ENCODE measurements around the gene RALY.
"Not testable (repeated sequence)": the region's sequence is repeated elsewhere in the genome, so short reads cannot be mapped to it uniquely, and the experiment has no call there.

RALY gene

DNA sequence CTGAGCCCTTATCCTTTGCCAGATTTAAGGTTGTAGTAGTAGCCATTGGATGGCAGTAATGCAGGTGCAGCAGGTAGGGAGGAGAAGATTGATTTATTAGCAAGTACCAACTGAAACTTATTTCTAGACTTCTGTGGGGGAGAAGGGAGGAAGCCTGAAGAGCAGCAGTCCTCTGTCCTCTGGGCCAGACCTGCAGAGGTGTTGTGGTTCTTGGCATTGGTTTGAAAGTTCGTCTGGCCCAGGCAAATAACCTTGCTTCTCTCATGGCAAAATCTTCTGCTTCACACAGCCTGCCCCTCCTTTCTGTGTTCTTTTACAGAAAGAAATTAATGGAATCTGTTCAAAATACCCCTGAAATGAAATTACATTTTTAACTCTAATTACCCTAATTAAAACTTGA is 24.5 kb downstream of the RALY start:
- no peak for DNase-seq

DNA sequence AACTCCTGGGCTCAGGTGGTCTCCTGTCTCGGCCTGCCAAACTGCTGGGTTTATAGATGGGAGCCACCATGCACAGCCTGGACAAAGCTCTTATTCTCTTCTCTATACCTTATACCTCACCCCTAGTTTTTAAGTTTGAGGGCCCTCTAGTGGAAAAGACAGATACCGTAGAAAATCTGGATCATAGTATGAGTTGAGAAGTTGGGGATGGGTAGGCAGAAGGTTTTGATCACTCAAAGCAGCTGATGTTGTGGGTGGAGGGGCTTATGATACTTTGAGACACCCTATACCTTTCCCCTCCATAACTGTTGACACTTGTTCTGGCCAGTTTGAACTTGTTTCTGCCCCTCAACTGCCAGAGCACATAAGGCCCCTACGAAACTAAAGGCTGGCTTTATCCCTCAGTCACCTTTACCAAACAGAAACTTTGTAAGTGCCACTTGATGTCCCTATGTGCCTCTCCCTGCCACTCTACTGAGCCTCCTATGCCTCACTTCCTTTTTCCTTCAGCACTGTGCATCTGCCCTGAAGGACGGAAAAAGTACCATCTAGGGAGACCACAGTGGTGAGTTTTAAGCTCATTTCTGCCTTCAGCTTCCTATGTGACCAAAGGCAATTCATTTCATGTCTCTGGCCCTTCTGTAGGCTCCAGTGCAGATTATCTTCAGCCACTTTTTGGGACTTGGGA is 28.6 kb downstream of the RALY start:
- DNase-seq: no peak

DNA sequence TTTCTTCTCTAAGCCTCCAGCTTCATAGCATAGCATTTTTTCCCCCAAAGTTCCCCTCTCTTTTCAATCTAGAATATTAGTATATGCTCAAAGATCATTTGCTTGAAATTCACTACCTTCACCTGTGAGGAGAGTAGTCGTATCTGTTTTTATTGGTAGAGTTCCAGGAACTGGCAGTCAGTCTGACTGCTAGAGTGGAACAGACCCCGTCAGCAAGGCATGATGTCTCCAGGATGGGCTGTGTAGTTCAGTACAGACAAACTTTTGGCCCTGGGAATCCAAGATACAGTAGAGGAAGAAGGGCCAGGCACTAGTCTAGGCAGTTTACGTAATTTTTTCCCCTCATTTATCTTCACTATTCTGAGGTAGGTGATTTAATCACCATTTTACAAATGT is 29.1 kb downstream of the RALY start:
- no peak for DNase-seq

DNA sequence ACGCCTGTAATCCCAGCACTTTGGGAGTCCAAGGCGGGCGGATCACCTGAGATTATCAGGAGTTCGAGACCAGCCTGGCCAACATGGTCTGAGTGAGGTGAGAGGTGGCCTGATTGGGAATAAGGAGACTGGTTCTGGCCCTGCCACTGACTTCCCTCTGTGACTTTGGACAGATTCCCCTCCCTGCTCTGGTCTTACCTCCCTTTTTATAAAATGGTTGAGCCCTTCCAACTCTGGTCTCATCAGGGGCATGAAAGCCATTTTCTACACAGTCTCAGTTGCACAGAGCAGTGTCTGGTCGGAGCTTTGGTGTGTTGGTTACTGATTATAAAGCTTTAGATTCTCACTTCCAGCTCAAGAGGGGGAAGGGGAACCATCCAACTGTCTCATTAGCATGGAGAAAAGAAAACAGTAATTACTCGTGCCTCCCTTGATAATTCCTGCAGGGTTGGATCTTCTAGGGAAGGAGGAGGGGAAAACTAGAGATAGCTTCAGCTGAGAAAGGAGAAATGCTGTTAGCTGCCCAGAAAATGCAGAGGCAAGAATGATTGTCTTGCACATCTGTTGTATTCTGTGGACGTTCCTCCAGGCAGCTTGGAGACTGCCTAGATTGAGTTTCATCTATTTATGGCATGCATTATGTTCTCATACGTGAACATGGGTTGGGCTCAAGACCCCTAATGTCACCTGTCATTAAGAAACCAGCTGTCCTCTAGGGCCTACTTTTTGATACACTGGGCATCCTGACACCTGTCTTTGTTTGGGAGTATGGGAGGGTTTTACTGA is 30.4 kb downstream of the RALY start:
- no peak for DNase-seq

DNA sequence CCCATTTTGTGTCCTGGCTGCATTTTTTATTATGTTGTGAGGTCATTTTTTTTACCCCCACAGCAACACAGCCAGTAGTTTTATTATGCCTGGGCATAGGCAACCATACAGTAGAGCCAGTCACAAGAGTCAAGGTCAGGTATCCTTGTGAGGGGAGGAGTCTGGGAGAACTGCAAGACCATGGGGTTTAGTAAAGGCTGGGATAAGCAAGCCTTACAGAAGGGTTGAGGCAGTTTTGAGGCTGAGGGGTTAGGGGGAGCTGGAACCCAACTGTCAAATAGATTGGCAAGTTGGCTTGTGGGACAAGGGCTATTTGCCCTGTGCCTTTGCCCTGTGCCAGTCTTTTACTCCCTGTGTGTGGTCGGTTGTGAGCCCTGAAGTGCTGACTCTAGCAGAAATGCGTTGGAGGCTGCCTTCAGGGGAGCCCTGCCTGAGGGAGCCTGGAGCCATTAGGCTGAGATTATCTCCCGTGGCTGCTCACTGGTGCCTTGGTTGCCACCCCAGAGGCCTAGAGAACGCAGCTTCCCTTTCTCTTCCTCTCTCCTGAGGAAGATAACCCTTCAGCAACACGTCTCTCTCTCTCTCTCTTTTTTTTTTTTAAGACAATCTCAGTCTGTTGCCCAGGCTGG is 31.1 kb downstream of the RALY start:
- DNase-seq: no peak

DNA sequence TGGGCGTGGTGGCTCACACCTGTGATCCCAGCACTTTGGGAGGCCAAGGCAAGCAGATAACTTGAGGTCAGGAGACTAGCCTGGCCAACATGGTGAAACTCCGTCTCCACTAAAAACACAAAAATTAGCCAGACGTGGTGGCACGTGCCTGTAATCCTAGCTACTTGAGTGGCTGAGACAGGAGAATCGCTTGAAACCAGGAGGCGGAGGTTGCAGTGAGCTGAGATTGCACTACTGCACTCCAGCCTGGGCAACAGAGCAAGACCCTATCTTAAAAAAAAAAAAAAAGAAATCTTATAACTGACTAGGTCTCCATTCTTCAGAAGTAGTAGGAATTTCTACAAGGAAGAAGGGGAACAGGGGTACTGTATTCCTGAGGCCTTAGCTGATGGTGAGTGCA is 34.3 kb downstream of the RALY start:
- not testable (repeated sequence) for DNase-seq

DNA sequence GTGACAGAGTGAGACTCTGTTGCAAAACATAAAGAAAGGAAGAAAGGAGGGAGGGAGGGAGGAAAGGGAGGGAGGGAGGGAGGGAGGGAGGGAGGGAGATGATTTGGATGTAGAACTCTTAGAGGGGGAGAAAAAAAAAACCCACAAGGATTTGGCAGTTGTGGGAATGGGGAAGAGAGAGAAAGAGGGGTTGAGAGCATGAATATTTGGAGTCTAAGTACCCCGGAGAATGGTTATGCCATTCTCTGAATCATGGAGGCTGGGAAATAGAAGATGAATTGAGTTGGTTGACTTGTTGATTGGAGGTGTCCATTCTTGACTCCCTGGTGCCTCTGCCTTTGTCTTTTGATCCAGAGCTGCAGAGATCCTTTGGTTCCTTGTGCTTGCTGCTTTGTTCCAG is 35.7 kb downstream of the RALY start:
- DNase-seq: no peak

DNA sequence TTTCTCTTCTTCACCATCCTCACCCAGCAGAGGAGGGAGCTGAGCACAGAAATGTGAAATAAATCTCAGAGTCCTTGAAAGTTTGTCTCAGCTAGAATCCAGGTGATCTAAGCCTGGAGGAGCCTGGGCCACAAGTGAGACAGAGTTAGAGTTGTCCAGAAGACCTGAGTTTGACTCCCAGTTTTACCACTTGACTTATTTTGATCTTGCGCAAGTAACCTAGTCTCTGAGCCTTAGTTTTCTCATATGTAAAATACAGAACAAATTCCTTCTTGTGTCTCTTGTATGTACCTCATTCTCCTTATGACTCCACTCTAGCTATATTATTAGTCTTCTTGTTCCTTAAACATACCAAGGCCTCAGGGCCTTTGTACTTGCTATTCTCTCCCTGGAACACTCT is 36.7 kb downstream of the RALY start:
- no peak for DNase-seq

DNA sequence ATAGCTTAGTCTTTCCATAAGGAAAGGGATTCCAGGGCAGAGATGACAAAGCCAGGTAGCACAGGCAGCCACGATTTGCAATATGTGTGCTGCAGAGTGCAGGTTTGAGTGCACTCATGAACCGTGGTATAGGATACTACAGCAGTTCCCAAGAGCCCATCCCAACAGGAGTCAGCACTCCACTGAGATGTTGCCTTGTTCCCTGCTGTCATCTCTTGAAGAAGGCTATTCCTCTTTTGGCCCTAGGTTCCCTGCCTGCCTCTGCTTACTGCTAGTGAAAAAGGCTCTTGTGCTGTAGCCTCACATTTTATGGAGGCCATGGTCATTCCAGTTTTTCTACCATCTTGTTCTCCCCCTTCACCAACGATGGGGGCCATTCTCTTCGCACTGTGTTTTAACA is 40.2 kb downstream of the RALY start:
- DNase-seq: no peak

DNA sequence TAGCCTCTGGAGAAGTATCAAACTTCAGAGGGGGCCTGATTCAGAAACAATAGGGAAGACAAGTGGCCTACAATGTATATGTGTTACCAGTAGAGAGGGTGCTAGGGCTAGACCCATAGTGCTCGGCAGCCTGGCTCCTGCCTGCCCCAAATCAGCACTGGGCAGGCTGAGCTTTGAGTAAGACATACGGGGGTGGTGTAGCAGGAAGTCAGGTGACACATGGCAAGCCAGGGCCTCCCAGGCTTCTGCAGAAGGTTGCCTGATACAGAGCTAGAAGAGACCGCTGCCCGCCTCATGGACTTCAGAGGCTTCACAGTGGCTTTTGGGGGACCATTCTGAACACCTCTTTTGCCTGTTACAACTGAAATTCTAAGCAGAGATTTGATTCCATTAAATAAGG is 43.4 kb downstream of the RALY start:
- peak; percentile 37 for DNase-seq

DNA sequence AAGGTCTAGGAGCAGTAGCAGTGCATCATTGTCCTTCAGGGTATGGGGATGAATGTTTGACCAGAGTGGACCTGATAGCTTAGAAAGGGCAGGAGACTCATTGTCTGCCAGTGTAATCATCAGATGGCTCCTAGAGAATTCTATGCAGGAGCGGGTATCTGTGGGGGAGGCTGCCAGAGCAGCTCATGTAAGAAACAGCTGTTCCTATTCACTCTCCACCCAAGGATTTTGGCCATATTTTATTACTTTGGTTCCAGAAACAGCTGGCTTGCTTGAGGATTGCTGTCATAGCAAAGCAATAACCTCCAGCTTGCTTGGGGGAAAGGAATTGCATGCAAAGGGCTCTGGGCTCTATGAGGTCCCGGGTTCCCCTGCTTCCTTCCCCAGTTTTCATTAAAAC is 44.1 kb downstream of the RALY start:
- DNase-seq: no peak

DNA sequence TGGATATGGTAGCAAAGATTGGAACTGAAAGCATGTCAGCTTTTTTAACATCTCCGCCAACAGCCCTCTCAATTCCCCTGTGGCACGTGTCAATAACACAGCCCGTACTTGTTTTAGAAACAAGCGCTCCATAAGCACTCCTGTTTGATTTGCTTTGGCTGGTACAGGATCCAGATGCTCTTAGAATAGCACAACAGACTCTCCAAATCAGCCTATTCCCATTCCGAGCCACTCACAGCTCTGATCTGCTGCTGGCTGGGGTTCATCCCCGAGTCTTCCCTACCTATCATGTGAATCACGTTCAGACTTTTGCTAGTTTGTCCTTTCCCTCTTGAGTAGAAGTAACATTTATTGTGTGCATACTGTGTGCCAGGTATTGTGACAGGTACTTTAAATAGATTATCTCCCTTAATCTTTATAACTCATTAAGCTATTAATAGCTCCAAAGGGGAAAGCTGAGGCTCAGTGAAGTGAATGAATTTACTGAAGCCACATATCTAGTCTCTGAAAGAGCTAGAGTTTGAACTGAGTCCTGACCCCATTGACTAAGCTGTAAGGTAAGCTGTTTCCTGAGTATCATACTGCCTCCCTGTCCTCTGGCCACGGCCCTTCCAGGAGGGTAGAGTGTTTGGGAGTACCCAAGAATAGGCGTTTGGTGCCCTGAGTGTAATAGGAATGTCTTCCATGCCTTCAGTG is 46.7 kb downstream of the RALY start:
- no peak for DNase-seq

DNA sequence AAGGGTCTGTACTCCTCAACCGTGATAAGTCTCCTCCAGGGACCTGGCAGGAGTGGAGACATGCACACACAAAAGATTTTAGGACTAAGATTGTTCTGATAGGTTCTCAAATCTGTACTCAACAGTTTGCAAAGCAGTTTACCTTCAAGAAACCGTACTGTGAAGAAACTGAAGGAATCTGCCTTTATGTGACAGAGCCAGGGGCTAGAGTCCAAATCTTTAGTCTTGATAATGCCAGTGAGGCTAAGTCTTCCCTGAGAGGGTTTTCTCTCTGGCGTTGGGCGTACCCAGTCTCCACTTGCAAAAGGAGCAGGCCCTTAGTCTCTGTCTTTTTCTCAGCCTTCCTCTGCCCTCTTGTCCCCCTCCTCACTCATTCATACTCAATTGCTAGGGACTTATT is 47.5 kb downstream of the RALY start:
- no peak for DNase-seq

DNA sequence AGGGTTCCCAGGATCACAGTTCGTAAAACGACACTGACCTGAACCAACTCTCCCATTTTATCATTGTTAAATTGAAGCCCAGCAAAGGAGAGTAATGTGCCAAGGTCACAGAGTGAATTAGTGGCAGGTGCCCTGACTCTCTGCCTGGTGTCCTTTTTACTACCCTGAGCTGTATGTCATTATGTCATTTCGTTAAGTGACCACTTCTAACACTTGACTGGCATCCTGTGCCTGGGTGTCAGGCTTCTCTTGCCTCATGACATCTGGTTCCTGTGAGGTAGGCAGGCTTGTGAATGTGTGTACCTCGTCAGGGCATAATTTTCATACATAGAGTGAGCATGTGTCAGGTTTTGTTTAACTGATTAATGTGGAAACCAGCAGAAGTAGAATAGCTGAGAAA is 48.6 kb downstream of the RALY start:
- no peak for DNase-seq

DNA sequence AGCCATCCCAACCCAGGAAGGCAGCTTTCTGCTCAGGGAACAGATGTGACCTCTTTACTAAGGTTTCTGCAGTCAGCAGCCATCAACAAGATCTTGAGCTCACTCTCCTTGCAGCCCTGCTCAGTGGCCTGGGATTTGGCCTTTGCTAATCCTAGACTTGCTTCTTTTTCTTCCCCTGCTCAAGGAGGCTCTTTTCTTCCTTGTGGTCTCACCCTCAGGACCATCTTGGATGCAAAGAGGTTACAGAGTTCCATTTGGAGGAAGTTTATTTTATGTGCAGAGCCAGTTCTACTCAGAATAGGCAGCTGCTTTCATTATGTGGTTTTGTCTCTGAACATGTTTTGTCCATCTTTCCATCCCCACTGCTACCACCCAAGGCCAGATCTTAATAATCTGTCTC is 49.3 kb downstream of the RALY start:
- no peak for DNase-seq

DNA sequence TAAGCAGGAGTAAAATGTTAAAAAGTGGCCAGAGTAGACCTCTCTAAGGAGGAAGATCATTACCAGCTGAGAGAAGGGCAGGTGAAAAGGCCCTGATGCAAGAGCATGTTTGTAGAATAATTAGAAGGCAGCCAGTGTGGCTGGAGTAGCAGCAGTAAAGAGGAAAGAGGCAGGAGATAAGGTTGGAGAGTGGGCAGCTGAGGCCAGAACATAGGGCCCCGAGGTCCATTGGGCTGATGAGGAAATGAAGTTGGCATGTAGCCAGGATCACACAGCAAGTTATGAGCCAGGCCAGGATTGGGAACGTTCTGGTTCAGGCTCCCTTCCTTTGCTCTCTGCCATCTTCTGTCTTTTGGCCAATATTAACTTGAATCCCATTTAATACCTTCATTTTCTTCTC is 51.6 kb downstream of the RALY start:
- no peak for DNase-seq

DNA sequence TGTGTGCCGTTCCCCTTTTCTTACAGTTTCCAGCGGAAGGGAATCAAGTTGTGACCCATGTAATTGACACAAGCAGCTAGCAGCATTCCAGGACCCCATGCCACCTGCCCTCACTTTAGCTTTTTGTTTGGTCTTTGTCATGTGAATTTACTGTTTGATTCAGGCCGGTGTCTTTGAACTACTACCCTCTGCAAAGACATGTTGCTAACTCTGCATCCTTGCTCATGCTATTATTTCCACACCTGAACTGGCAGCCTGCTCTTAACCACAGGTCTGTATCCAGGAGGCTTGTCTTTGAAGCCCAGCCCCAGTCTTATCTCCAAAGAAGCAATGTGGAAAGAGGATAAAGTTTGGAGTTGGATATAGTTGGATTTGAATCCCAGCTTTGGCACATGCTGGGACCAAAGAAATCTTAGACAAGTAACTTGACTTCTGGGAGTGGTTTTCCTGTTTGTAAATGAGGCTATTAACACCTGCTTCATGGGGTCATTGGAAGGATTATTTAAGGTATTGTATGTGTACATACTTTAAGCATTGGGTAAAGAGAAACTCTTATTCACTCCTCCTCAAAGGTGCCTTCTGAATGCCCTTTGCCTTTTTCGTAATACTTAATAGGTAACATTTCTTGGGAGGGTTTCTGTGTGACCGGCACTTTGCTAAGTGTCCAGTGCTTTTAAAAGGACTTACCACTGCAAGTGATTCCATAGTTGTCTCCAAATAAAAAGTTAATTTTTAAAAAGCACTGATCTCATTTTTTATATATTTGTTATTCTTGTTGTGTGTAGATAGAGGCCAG is 52.4 kb downstream of the RALY start:
- no peak for DNase-seq

DNA sequence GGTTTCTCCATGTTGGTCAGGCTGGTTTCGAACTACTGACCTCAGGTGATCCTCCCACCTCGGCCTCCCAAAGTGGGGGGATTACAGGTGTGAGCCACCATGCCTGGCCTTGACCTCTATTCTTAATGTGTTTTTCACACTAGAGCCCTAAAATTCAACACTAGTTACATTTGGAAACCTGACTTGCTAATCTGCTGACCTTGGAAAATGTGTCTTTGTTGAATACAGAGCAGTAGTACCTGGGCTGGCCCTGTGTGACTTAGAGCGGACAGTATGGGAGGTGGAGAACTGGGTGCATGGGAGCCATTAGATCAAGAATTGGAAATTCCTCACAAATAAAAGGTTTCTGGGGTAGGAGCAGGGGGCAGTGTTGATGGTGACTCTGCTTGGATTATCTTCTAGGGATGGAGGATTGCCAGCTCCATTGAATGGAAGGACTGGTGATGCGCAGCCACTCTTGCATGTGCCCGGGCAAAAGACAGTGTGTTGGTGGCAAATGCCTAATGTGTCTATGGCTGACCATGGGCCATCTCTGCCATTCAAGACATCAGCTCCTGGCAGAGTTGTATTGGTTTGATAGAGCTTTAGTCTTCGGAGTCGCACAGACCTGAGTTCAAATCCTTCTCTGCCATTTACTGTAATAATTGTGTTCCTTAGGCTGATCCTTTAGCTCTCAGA is 53.4 kb downstream of the RALY start:
- DNase-seq: no peak

DNA sequence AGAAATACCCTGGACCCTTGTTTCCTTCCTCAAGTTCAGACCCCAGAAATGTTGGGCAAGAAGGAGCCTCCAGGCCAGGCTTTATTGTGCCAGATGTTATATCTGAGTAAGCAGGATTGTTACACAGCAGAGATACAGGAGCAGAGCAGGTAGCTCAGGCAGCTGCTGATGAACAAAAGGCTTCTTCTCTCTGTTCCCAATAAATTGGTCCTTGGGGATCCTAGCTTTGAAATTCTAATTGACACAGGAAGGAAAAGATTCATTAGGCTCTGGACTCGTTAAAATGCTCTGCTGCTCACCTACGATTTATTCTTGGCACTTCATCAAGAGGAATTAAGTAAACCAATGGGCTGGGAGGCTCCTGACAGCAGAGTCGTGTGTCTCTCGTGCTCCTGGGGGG is 54.2 kb downstream of the RALY start:
- DNase-seq: no peak

DNA sequence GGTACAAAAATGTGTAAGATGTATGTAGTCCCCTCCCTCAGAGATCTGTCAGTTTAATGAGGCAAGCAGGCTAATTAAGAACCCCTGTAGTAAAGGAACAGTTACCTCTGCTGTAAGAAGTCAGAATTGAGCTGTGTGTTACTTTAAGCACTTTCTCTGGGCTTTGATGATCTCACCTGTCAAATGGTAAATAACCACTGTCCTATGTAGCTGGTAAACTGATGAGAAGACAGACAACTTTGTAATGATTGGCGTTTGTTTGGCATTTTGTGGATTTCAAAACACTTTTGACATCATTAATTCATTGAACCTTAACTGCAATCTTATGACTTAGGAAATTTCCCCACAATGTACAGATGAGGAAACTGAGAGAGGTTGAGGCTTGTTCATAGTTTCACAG is 55.7 kb downstream of the RALY start:
- no peak for DNase-seq

DNA sequence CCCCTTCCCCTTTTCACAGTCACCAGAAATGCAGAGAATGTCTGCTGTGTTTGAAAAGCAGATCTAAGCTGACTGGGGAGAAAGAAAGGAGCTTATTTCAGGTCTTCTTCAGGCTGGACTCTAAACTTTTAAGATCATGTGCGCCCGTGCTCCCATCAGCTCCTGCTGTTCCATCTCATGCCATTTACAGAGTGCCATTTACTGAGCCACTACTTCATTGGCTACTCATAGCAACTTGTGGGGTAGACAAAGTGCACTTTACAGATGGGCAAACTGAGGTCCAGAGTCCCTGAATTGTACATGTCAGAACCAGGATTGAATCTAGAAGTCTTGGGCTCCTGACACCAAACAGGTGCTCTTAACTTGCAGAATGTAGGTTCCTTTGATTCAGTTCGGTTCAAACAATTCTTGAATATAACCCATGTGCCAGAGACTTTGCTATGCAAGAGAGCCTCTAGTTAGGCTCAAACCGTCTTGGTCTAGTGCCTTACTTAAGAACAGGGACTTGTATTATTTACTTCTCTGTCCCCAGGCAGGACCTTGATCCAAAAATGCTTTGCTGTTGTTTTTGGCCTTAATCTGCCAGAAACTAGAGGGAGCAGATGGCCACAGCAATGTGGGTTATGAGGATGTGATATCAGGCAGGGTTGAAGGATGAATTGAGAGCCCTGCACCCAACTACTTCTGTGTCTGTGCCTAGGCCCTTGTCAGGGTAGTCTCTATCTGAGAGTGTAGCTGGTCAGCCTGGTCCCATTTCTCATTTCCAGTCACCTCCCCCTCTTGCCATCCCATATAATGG is 56.4 kb downstream of the RALY start:
- DNase-seq: no peak

Data from activated CD4-positive, alpha-beta T cell treated with anti-CD3 and anti-CD28 coated beads for 1 hour (primary cell).